T-helper 9 cell (primary cell): ENCODE results near the gene C1QTNF4.

Source experiments
- DNase-seq: peaks from one replicate; pipeline ENCODE4 v3.0.0-alpha.2; 2020

Gene C1QTNF4

GRCh38 chr11:47592970-47593369 lies 1.2 kb downstream of the C1QTNF4 start:
- no peak for DNase-seq

- no peak for DNase-seq
Observed at GRCh38 chr11:47592251-47592650, 2.0 kb downstream of the C1QTNF4 start.

GRCh38 chr11:47591764-47592163 lies 2.4 kb downstream of the C1QTNF4 start:
- no peak for DNase-seq

GRCh38 chr11:47589977-47590861 lies 4.0 kb downstream of the C1QTNF4 start:
- no peak for DNase-seq

DNA sequence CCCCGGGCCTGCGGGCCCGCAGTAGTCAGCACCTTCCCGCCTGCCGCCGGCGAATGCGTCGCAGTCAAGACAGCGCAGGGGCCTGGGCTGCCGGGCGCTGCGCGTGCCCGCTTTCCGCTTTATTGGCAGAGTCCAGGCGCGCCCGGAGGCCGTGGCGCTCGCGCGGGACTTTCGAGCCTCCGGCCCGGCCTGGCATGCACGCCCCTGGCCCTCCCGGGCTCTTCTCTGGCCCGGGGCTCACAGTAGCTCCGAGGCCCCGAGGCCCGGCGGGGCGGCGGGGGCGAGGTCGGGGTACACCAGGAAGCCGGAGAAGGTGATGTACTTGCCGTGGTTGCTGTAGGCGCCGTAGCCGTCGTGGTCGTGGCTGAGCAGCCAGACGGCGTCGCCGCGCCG lies 4.6 kb downstream of the C1QTNF4 start:
- DNase-seq: no peak

DNA sequence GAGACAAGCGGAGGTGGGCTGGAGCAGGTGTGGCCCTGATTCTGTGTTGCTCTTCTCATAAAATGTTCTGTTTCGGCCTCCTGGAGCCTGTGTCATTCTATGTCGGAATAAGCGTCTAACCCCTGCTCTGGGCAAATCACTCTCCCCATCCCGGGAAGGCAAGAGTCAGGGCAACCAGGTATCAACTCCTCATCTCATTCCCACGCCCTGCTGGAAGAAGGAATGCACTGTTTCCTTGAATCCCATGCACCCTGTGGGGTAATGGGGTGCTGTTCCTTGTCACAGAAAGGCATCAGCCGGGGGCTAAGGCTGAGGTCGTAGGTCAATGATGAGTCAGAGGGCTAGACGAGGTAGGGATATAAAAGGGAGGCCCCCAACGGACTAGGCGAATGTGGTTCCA lies 5.1 kb downstream of the C1QTNF4 start:
- DNase-seq: no peak

DNA sequence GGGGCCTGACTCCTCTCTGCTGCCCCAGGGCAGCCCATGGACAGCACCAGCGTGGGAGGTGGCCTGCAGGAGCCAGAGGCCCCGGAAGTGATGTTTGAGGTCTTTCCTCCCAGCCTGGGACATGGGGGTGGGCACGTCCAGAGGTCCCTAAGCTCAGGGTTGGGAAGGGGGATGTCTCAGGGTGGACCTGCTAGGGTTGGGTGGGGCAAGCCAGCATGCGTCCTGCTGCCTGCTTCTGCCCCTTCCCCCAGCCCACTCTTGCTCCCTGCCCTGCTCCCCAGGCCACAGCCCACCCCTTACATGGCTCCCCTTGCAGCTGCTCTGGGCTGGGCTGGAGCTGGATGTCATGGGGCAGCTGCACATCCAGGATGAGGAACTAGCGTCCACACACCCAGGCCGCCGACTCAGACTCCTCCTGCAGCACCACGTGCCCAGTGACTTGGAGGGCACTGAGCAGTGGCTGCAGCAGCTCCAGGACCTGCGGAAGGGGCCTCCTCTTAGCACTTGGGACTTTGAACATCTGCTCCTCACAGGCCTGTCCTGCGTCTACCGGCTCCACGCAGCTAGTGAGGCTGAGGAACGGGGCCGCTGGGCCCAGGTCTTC lies 6.4 kb downstream of the C1QTNF4 start:
- no peak for DNase-seq

DNA sequence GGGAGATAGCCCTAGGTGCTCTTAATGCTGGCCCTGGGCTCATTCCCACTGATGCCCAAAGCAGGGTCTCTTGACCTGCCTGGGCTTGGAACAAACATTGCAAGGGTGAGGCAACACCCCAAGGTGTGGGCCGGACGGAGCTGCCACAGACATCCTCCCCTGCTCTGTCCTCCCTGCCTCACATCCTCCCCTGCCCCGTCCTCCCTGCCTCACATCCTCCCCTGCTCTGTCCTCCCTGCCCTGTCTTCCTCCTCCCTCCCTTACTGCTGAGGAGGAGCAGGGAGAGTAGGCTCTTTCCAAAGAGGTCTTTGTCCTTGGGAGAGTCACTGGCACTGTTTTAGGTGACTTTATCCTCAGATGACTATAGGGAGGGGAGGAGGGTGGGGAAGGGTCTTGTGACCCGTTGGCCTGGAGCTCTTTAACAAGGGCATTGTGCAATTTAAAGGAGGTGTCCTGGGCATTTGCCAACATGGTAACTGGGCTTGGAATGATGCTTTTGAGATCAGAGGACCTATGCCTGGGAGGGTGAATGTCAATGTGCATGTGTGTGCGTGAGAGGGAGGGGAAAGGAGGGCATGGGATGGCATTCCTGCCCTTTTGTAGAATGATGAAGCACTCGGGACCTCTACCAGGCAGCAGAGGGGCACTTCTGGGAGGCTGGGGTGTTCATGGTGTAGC lies 7.0 kb downstream of the C1QTNF4 start:
- no peak for DNase-seq

- no peak for DNase-seq
Observed at GRCh38 chr11:47586098-47586855, 7.9 kb downstream of the C1QTNF4 start, which contains the start of gene FAM180B. TSS of gene FAM180B (plus strand) at chr11:47586678. CDS start at chr11:47586769, 91 bp downstream.

- no peak for DNase-seq
Observed at GRCh38 chr11:47583844-47584243, 10.4 kb downstream of the C1QTNF4 start.

DNA sequence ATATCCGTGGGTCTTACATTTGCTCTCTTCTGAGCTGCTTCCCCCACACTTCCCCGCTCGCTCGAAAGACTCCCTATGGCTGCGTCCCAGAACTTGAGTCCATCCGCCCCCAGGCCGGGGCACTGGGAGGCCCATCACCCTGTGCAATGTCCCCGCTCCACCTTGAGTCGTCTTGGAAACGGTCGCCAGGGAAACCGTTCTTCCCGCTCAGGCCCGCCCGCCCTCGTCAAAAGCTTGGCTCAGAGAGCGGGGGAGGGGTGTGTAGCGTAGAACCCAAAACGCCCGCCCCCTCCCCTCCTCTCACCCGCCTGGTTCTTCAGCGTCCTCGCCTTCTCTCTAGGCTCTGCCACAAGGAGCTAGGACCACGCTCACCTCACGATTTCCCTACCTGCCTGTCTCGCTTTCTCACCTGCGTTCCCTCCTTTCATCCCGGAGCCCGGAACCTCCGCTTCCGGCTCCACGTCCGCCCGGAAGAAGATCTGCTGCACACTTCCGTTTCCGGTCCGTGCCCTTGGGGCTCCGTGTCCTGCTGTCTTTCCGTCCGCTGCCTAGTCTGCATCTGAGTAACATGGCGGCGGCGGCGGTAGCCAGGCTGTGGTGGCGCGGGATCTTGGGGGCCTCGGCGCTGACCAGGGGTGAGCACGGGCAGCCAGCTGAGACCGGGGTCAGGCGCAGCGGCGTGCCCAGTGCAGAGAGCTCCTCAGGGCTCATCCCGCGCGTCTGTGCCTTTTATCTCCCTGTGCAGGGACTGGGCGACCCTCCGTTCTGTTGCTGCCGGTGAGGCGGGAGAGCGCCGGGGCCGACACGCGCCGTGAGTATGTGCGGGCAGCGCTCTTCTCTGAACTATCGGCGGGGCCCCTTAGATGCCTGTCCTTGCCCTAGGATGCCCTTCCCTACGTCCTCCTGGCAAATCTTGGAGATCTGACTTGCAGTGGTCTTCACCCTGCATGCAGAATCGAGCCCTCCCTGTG lies 15.4 kb downstream of the C1QTNF4 start, which contains the start of the genes KBTBD4 and NDUFS3:
KBTBD4 (minus strand) TSS at position 447 of the 971 bp plus-strand sequence; CDS start at position 428, 19 bp downstream.
NDUFS3 (plus strand) TSS at position 551 of the 971 bp plus-strand sequence; CDS start at position 569, 18 bp downstream.
- DNase-seq: peak; percentile 83

DNA sequence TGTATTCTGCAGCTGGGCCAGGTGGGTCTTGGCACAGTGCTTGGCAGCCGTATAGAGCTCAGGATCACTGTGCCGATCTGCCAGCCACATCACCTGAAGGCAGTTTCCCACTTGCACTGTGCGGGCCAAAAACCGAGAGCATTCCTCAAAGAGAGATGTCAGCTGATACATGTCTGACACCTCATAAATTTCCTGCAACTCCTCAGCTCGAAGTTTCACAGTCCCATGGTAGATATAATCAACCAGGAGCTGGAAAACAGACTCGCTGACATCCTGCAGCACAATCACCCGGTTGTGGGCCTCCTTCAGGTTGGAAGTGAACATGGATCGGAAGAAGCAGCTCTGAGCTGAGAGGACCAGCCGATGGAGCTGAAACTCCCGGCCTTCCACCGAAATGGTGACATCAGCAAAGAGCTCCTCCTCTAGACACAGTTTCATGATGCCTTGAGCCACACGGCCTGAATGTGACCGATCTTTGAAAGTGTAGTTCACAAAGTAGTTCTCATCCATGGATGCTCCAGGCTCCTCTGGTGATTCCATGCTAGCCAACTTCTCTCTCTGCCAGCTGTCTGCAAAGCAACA lies 16.7 kb downstream of the C1QTNF4 start:
- no peak for DNase-seq

- DNase-seq: no peak
Observed at GRCh38 chr11:47573321-47573720, 20.9 kb downstream of the C1QTNF4 start.

- DNase-seq: no peak
Observed at GRCh38 chr11:47572715-47573255, 21.4 kb downstream of the C1QTNF4 start.

GRCh38 chr11:47571895-47572294 lies 22.3 kb downstream of the C1QTNF4 start:
- DNase-seq: no peak

- DNase-seq: no peak
Observed at GRCh38 chr11:47571357-47571729, 22.9 kb downstream of the C1QTNF4 start.

DNA sequence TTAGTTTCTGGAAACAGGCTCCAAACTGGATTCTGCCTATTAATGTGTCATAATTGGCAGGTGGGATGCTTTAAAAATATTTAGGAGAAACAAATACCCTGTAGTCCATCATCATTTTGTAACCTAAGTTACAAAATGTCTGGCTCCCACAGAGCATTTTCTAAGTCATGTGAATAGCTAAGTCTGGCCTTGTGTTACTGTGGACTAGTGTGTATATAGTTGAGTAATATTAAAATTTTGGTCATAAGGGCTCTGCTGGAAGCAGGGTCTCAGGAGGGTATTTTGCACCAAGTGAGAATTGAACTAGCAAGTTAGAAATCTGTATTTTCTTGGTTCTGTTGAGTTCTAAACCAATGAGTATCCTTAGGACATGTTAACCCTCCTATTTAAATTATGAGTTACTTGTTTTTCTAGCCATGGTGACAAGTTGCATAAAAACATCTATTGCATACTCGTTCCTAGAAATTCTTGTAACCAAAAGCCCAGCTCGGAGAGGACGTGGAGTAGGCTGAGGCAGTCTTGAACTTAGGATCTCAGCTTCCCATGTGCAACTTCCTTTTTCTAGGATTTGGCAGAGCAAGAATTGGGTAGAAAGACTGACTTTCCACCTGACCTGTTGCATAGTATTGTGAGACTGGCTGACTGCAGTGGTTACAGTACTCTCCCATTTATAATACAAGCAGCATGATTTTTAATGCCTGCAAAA lies 23.4 kb downstream of the C1QTNF4 start:
- no peak for DNase-seq

GRCh38 chr11:47569646-47570045 lies 24.6 kb downstream of the C1QTNF4 start:
- DNase-seq: no peak

GRCh38 chr11:47566149-47566698 lies 28.0 kb downstream of the C1QTNF4 start:
- no peak for DNase-seq
